Testis (tissue), 3 donors: ENCODE data around the gene RASD1. TPM values are rescaled to one million over a fixed set of nuclear protein-coding genes. Genes with fewer than 3 reads are reported as not detected.

Experiments used
- DNase-seq: peaks from one replicate; pipeline ENCODE4 v3.0.0-alpha.2; 2019
- H3K27ac ChIP-seq, 2 donors: fragments of 200-600 bp; sonication (generic); one replicate each; pipeline ENCODE4 v1.5.1; 2019
- H3K27me3 ChIP-seq: fragments of 200-600 bp; sonication (generic); one replicate; pipeline ENCODE4 v1.5.1; 2019
- H3K36me3 ChIP-seq: fragments of 200-600 bp; sonication (generic); one replicate; pipeline ENCODE4 v1.5.1; 2017; ENCODE audit warnings: low read depth; ENCODE audit errors: missing control alignments
- H3K4me1 ChIP-seq: fragments of 200-600 bp; sonication (generic); one replicate; pipeline ENCODE4 v1.5.1; 2019
- H3K4me3 ChIP-seq, 2 donors: fragments of 200-600 bp; sonication (generic); one replicate each; pipeline ENCODE4 v1.5.1; 2017 to 2019
- H3K9me3 ChIP-seq: fragments of 200-600 bp; sonication (generic); one replicate; pipeline ENCODE4 v1.5.1; 2017
- POLR2A ChIP-seq: fragments of 450-650 bp; IDR thresholded peaks from one replicate; pipeline ENCODE4 v1.6.1; 2017; ENCODE audit warnings: antibody characterized with exemption, mild to moderate bottlenecking, moderate library complexity
- WGBS, 2 donors: methylation state at CpG; one replicate each; pipeline ENCODE4 v1.1.5; 2018; 5-methylcytosine and 5-hydroxymethylcytosine counted together
- intact Hi-C: fragments of 100-400 bp; cut with DNase I; formaldehyde crosslinking; loops from one replicate; pipeline ENCODE4 v1.15.1; 2023; ENCODE audit warnings: low total_unique reads
- polyA plus RNA-seq: library from polyadenylated mRNA; stranded (reverse); fragments of 350-450 nt; fragmentation: Illumina TruSeq; extraction: RNeasy Lipid Tissue Mini Kit (QIAGEN cat#74804); gene quantifications from one replicate; pipeline ENCODE4 v1.2.3, GENCODE V29; 2014; ENCODE audit warnings: low read depth, low replicate concordance; ENCODE audit not compliant: insufficient read depth
- total RNA-seq, 2 donors: library from RNA; depleted of rRNA; stranded (reverse); fragments of >200 nt; gene quantifications; one replicate each; pipeline ENCODE4 v1.2.3, GENCODE V29; 2016
- TF ChIP-seq, protein P1 (sequence below), 3 experiments: fragments of 450-650 bp in 2 of 3; fragments of 200-600 bp in 1 of 3; sonication (generic) in 1 of 3; IDR thresholded peaks; one replicate each; pipeline ENCODE4 v1.5.1; 2016 to 2019; ENCODE audit warnings: antibody characterized with exemption in 3 of 3, mild to moderate bottlenecking in 2 of 3, moderate library complexity in 1 of 3

Gene RASD1
- total and polyA plus RNA-seq, 3 donors from 2014 or later, result 50.1 to 129 (median 99.7) TPM

DNA sequence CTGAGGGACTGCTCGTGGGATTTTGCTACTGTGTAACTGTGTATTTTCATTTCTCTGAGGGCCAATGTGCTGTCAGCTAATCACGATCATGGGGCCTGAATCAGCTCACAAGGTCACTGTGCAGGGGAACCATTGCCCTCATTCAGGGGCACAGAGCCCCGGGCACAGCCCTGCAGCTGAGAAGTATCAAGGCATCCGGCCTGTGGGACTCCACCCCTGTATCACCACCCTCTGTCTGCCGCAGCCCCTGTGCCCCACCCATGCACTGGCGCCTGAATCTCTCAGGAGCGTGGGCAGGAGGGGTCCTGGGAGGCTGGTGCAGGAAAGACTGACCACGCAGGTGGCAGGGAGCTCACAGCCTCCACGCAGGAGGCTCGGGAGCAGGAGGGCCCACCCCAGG lies 43.4 kb upstream of the RASD1 start:
- H3K27ac ChIP-seq, result peak overlapping the region in 1 of 2 donors; percentile 24
- intact Hi-C loops, result no loop called here
- 55 to 60% methylated on average over 10 of the region's 10 CpGs for WGBS, 2 donors

DNA sequence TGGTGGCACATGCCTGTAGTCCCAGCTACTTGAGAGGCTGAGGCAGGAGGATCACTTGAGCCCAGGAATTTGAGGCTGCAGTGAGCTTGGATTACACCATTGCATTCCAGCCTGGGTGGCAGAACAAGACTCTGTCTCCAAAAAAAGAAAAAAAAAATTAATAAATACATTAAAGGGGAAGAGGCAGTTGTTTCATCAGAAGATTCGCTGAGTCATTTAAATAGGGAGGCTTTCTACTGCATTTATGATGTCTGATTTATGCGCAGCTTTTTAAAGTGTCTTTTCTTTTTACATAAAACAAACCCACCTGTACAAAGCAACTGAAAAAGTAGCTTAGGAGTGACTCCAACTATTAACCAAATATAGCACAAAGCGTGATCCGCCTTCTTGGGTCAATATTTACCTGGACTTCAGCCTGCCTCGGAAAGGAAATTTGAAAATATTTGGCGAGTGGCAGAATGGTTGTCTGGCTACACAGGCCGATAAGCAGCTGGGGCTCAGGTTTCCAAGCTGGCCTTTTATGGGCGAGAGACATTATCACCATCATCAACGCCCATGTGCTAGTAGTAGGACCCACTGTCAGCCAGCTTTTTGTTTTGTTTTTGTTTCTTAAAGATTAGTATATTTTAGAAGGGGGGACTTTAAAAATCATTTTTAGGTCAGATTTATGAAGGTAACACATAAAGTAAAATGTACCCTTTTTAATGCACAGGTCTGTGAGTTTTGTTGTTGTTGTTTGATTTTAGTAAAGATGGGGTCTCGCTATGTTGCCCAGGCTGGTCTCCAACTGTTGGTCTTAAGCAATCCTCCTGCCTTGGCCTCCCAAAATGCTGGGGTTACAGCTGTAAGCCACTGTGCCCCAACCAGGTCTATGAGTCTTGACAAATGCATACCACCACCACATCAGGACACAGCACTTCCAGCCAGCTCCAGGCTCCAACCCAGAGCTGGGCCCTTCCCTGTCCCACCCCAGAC lies 42.5 kb upstream of the RASD1 start:
- DNase-seq, result no peak
- intact Hi-C loops, result no loop called here
- WGBS, 2 donors, result 59 to 71% methylated on average over 10 of the region's 10 CpGs
- Histone ChIP-seq H3K4me3 (no peak overlapping the region), H3K36me3 (no peaks in the 10 kb centered on the region), H3K27ac (peak overlapping the region in 1 of 2 donors; percentile 36), H3K4me1 (peaks cover 55% of the 10 kb centered on the region), H3K27me3 (no peaks in the 10 kb centered on the region), H3K9me3 (no peaks in the 10 kb centered on the region)
- TF ChIP-seq POLR2A, result no peak
- TF ChIP-seq, protein P1, sequence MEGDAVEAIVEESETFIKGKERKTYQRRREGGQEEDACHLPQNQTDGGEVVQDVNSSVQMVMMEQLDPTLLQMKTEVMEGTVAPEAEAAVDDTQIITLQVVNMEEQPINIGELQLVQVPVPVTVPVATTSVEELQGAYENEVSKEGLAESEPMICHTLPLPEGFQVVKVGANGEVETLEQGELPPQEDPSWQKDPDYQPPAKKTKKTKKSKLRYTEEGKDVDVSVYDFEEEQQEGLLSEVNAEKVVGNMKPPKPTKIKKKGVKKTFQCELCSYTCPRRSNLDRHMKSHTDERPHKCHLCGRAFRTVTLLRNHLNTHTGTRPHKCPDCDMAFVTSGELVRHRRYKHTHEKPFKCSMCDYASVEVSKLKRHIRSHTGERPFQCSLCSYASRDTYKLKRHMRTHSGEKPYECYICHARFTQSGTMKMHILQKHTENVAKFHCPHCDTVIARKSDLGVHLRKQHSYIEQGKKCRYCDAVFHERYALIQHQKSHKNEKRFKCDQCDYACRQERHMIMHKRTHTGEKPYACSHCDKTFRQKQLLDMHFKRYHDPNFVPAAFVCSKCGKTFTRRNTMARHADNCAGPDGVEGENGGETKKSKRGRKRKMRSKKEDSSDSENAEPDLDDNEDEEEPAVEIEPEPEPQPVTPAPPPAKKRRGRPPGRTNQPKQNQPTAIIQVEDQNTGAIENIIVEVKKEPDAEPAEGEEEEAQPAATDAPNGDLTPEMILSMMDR (IDR thresholded peaks at IDR 0.05), result no peak

More for the DNA sequence above, 43.4 kb upstream of the RASD1 start:
- Histone ChIP-seq H3K4me1 (peaks cover 55% of the 10 kb centered on the region), H3K4me3 (no peak overlapping the region), H3K9me3 (no peaks in the 10 kb centered on the region), H3K27me3 (no peaks in the 10 kb centered on the region), H3K36me3 (no peaks in the 10 kb centered on the region)
- TF ChIP-seq, protein P1 (IDR thresholded peaks at IDR 0.05), result no peak
- TF ChIP-seq POLR2A, result no peak
- peak; percentile 66 for DNase-seq

DNA sequence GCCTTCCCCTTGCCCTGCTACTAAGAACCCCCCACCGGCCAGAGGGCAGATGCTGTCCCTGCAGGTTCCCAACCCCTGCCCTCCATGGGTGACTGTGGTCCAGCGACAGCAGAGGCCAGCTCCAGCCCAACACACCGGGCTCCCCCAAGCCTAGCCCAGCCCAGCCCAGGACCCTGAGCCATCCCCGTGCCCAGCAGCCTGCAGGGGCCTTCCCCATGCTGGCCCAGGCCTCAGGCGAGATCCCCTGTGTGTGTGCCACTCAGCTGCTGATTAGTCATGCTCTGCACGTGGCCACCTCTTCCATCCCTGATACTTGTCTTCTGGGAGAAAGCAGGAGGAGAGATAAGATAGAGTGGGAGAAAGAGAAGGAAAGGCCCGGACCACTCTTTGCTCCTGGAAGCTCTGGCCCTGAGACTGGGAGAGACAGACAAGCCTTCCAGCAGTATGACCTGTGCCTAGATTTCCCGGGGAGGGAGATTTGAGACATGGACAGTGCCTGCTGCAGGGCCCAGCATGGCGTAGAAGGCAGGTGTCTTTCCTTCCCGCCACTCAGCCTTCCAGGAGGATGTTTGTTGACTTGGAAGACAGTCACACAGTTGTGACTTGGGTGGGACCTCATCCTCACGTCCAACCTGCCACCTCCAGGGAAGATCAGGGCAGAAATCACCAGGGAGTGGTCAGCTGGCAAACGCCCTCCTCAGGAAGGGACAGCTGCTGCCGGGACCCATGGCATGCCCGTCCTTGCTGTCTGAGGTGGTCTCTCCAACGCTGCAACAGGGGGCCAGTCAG lies 41.3 kb upstream of the RASD1 start:
- H3K36me3 ChIP-seq, result no peaks in the 10 kb centered on the region
- H3K4me1 ChIP-seq, result peaks cover 55% of the 10 kb centered on the region
- H3K27me3 ChIP-seq, result no peaks in the 10 kb centered on the region
- WGBS, 2 donors, result 77 to 78% methylated on average over 6 to 15 of the region's 15 CpGs
- intact Hi-C loops, result no loop called here
- TF ChIP-seq, protein P1 (IDR thresholded peaks at IDR 0.05), result no peak
- TF ChIP-seq POLR2A, result no peak
- DNase-seq, result peak; percentile 48
- no peaks in the 10 kb centered on the region for H3K9me3 ChIP-seq
- H3K4me3 ChIP-seq, result no peak overlapping the region
- H3K27ac ChIP-seq, result peak overlapping the region in 1 of 2 donors; percentile 55

DNA sequence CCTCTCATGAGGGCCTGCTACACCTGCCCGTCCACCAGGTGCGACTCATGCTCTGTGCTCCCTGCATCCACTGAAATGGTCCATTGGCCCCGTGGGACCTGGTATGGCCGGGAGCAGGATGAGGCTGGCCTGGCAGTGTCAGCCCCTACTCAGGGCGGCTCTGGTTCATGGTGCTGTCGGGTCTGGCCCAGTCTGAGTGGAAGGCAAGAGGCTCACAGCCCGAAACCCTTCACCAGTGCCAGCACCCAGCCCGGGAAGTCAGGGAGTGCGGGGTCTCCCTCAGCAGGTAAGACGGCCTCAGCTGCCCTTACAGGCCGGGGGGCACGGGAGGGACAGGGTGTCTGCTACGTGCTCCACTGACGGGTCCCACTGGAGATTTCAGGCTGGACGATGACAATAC lies 40.5 kb upstream of the RASD1 start:
- Histone ChIP-seq H3K4me3 (no peak overlapping the region), H3K36me3 (no peaks in the 10 kb centered on the region), H3K9me3 (no peaks in the 10 kb centered on the region), H3K27ac (peak overlapping the region in 1 of 2 donors; percentile 55), H3K4me1 (peaks cover 55% of the 10 kb centered on the region), H3K27me3 (no peaks in the 10 kb centered on the region)
- intact Hi-C loops, result no loop called here
- DNase-seq, result no peak
- 90 to 96% methylated on average over 5 to 15 of the region's 15 CpGs for WGBS, 2 donors
- no peak for TF ChIP-seq POLR2A
- TF ChIP-seq, protein P1 (IDR thresholded peaks at IDR 0.05), result no peak
